A673 (cell line): ENCODE data around the gene DIS3L2. TPM values are rescaled to one million over a fixed set of nuclear protein-coding genes. Genes with fewer than 3 reads are reported as not detected.

ENCODE experiments used
- BruUV-seq: library from RNA; stranded (reverse); fragments of 400-500 nt; replicated peaks from 2 replicates; lab custom pipeline; 2021; lab: Mats Ljungman, UMichigan
- CTCF ChIA-PET: fragments of 300-600 bp; sonication (Branson Sonifier 250); formaldehyde crosslinking; loops from one replicate; lab custom pipeline; 2022; ENCODE audit warnings: antibody characterized with exemption; lab: Charles Lee
- POLR2A ChIA-PET: fragments of 300-600 bp; sonication (Branson Sonifier 250); formaldehyde crosslinking; loops from one replicate; lab custom pipeline; 2022; ENCODE audit warnings: antibody characterized with exemption; ENCODE audit not compliant: low non-redundant PET; lab: Charles Lee
- DNase-seq: peaks from one replicate; pipeline ENCODE4 v3.0.0-alpha.2; 2015; ENCODE audit warnings: low spot score
- H3K27ac ChIP-seq: fragments of 200-600 bp; sonication (generic); 2 replicates; pipeline ENCODE4 v1.5.1; 2016; ENCODE audit warnings: mixed run types, low read depth, mild to moderate bottlenecking, mixed read lengths, antibody characterized with exemption, low read length; ENCODE audit not compliant: poor library complexity, severe bottlenecking
- H3K27me3 ChIP-seq: fragments of 200-600 bp; sonication (generic); replicated peaks from 2 replicates; pipeline ENCODE4 v1.6.1; 2017; ENCODE audit warnings: mixed run types, low read depth, mild to moderate bottlenecking, mixed read lengths, antibody characterized with exemption, low read length; ENCODE audit not compliant: insufficient read depth, poor library complexity
- H3K36me3 ChIP-seq: fragments of 200-600 bp; sonication (generic); 2 replicates; pipeline ENCODE4 v1.6.1; 2016; ENCODE audit warnings: mixed run types, mild to moderate bottlenecking, mixed read lengths, antibody characterized with exemption, low read length; ENCODE audit not compliant: insufficient read depth, poor library complexity, severe bottlenecking
- H3K4me1 ChIP-seq: fragments of 200-600 bp; sonication (generic); 2 replicates; pipeline ENCODE4 v1.6.1; 2017; ENCODE audit warnings: mixed run types, mild to moderate bottlenecking, mixed read lengths, antibody characterized with exemption, low read length; ENCODE audit not compliant: insufficient read depth, poor library complexity, severe bottlenecking
- H3K4me3 ChIP-seq: fragments of 200-600 bp; sonication (generic); 2 replicates; pipeline ENCODE4 v1.5.1; 2016; ENCODE audit warnings: low read depth, mixed run types, mild to moderate bottlenecking, mixed read lengths, low read length; ENCODE audit not compliant: poor library complexity, severe bottlenecking
- H3K9me3 ChIP-seq: fragments of 200-600 bp; sonication (generic); 2 replicates; pipeline ENCODE4 v1.6.1; 2016; ENCODE audit warnings: mixed run types, low read depth, mild to moderate bottlenecking, mixed read lengths, antibody characterized with exemption, low read length; ENCODE audit not compliant: poor library complexity, severe bottlenecking
- CTCF ChIP-seq: fragments of 300-800, 200-600 bp; sonication (generic); conservative IDR thresholded peaks from 2 replicates; pipeline ENCODE4 v1.5.1; 2017; ENCODE audit warnings: low read depth, mild to moderate bottlenecking, antibody characterized with exemption, low read length, moderate library complexity, mixed read lengths
- EZH2 ChIP-seq: fragments of 200-600 bp; sonication (generic); IDR thresholded peaks from 2 replicates; pipeline ENCODE4 v1.6.1; 2017; ENCODE audit warnings: borderline replicate concordance, low read depth, mild to moderate bottlenecking, mixed read lengths, antibody characterized with exemption, low read length; ENCODE audit not compliant: poor library complexity, severe bottlenecking
- intact Hi-C: fragments of 100-400 bp; cut with micrococcal nuclease; formaldehyde crosslinking; loops from one replicate; pipeline ENCODE4 v1.10.0; 2022; ENCODE audit not compliant: unreplicated experiment
- total RNA-seq: library from RNA; stranded (reverse); gene quantifications from 2 replicates; pipeline ENCODE4 v1.2.3, GENCODE V29; 2021

Gene DIS3L2
- total RNA-seq, 1 experiment from 2014 or later: 38.7 TPM

DNA sequence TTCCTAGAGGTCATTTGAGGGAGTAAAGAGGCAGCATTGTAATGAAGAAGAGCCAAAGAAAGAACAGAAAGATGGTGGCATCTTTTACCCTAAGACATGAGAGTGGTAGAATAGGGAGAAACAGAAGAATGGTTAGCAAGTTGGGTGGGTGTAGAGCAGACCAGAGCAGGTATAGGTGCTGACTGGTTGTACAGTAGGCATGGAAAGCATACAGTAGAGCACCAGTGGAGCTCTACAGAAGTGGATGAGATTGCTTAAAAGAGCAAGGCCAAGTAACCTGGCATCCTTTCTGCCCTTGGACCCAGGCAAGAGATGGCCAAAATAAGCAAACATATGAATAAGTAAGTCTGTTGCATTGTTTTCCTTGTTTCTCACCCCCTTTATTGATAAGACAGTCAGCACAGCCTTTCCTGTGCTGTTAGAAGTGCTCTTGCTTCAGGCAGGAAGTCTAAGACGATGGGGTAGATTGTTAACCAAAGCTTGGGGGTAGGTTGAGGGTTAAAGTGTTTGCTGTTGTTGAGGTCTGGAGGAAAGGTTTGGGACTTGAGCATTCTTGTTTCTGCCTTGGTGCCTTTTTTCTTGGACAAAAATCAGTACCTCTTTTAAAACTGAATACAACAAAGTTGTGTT lies 76.9 kb downstream of the DIS3L2 start:
- H3K27me3 ChIP-seq: no peaks in the 10 kb centered on the region
- CTCF ChIA-PET: no interaction called here

DNA sequence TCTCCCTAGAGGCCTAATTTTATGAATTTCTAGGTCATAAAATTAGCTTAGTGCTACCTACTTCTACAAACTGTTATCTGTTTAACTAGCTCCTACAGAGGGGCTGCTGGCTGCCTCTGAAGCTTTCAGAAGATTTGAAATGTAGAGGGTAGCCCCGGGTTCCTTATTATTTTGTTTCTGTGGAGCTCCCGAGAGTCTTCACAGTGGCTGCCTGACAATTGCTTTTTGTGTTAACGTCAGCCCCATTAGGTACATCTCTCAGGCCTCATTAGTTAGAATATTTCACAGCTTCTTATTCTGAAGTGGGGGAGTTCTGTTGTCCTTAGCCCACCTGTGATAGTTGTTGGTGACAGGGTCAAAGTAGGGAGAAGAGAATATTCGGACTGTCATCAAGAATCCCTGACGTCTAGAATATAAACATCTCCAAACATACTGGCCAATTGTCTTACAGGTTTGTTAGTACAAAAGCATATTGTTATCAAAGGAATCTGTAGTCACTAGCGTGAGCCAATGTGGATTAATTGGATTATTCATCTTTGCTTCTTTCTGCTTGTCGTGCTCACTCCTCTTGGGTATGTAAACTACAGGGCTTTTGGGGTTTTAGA lies 77.5 kb downstream of the DIS3L2 start:
- TF ChIP-seq EZH2: no peak
- TF ChIP-seq CTCF: no peak

More for the DNA sequence above, 76.9 kb downstream of the DIS3L2 start:
- POLR2A ChIA-PET: no interaction called here
- no peaks in the 10 kb centered on the region for H3K36me3 ChIP-seq
- no peak overlapping the region for H3K4me3 ChIP-seq
- H3K9me3 ChIP-seq: no peaks in the 10 kb centered on the region
- no peak for DNase-seq
- H3K27ac ChIP-seq: no peak overlapping the region
- peaks cover 8% of the 10 kb centered on the region for H3K4me1 ChIP-seq
- intact Hi-C loops: no loop called here
- TF ChIP-seq EZH2 (no peak), CTCF (no peak)
- BruUV-seq: no TSS peak

GRCh38 chr2:232042911-232043574 lies 81.5 kb downstream of the DIS3L2 start:
- Histone ChIP-seq H3K27me3 (no peaks in the 10 kb centered on the region), H3K9me3 (no peaks in the 10 kb centered on the region), H3K27ac (no peak overlapping the region), H3K36me3 (no peaks in the 10 kb centered on the region), H3K4me1 (peaks cover 8% of the 10 kb centered on the region), H3K4me3 (no peak overlapping the region)
- no peak for DNase-seq
- intact Hi-C loops: no loop called here
- POLR2A ChIA-PET: no interaction called here
- BruUV-seq: no TSS peak
- TF ChIP-seq EZH2: no peak
- no peak for TF ChIP-seq CTCF
- CTCF ChIA-PET: no interaction called here

More for the DNA sequence above, 77.5 kb downstream of the DIS3L2 start:
- Histone ChIP-seq H3K4me3 (no peak overlapping the region), H3K27me3 (no peaks in the 10 kb centered on the region), H3K27ac (no peak overlapping the region), H3K4me1 (peaks cover 8% of the 10 kb centered on the region), H3K36me3 (no peaks in the 10 kb centered on the region), H3K9me3 (no peaks in the 10 kb centered on the region)
- CTCF ChIA-PET: no interaction called here
- DNase-seq: no peak
- no TSS peak for BruUV-seq
- intact Hi-C loops: no loop called here
- POLR2A ChIA-PET: no interaction called here
